Measurements from ENCODE around the gene PLAGL1.
"Not testable (repeated sequence)": the region's sequence is repeated elsewhere in the genome, so short reads cannot be mapped to it uniquely, and the experiment has no call there.

Gene PLAGL1

GRCh38 chr6:144009628-144010027 is 1.6 kb upstream of the PLAGL1 start:
- DNase-seq (ENCODE audit: low read depth, low spot score), result not testable (repeated sequence)

GRCh38 chr6:144008846-144009245 is 787 bp upstream of the PLAGL1 start:
- no peak for DNase-seq (ENCODE audit: low read depth, low spot score)

GRCh38 chr6:144007478-144008119 is 460 bp downstream of the PLAGL1 start:
- DNase-seq (ENCODE audit: low read depth, low spot score), result no peak

- no peak for DNase-seq (ENCODE audit: low read depth, low spot score)
Measured at GRCh38 chr6:144006736-144007477, 1.2 kb downstream of the PLAGL1 start.

- DNase-seq (ENCODE audit: low read depth, low spot score), result no peak
Measured at GRCh38 chr6:143999406-143999805, 8.7 kb downstream of the PLAGL1 start.

- DNase-seq (ENCODE audit: low read depth, low spot score), result no peak
Measured at GRCh38 chr6:143998686-143999085, 9.4 kb downstream of the PLAGL1 start.

- DNase-seq (ENCODE audit: low read depth, low spot score), result no peak
Measured at GRCh38 chr6:143993965-143994646, 14.0 kb downstream of the PLAGL1 start.

- DNase-seq (ENCODE audit: low read depth, low spot score), result no peak
Measured at GRCh38 chr6:143992285-143992684, 15.8 kb downstream of the PLAGL1 start.

GRCh38 chr6:143986463-143987065 is 21.5 kb downstream of the PLAGL1 start:
- DNase-seq (ENCODE audit: low read depth, low spot score), result no peak

GRCh38 chr6:143984666-143985065 is 23.4 kb downstream of the PLAGL1 start:
- no peak for DNase-seq (ENCODE audit: low read depth, low spot score)

GRCh38 chr6:143982968-143983367 is 25.1 kb downstream of the PLAGL1 start:
- DNase-seq (ENCODE audit: low read depth, low spot score), result no peak

- no peak for DNase-seq (ENCODE audit: low read depth, low spot score)
Measured at GRCh38 chr6:143980921-143981320, 27.1 kb downstream of the PLAGL1 start.

- DNase-seq (ENCODE audit: low read depth, low spot score), result no peak
Measured at GRCh38 chr6:143976806-143977349, 31.2 kb downstream of the PLAGL1 start.

GRCh38 chr6:143974089-143974488 is 34.0 kb downstream of the PLAGL1 start:
- no peak for DNase-seq (ENCODE audit: low read depth, low spot score)

GRCh38 chr6:143973097-143973966 is 34.7 kb downstream of the PLAGL1 start:
- DNase-seq (ENCODE audit: low read depth, low spot score), result no peak

- DNase-seq (ENCODE audit: low read depth, low spot score), result no peak
Measured at GRCh38 chr6:143971482-143972205, 36.4 kb downstream of the PLAGL1 start.

- no peak for DNase-seq (ENCODE audit: low read depth, low spot score)
Measured at GRCh38 chr6:143970456-143971218, 37.4 kb downstream of the PLAGL1 start.

- no peak for DNase-seq (ENCODE audit: low read depth, low spot score)
Measured at GRCh38 chr6:143969077-143969476, 39.0 kb downstream of the PLAGL1 start.

GRCh38 chr6:143967706-143968376 is 40.2 kb downstream of the PLAGL1 start:
- DNase-seq (ENCODE audit: low read depth, low spot score), result no peak
